H1 (cell line): ENCODE data around the gene HK2. TPM values are rescaled to one million over a fixed set of nuclear protein-coding genes. Genes with fewer than 3 reads are reported as not detected.

Experiments
- CTCF ChIA-PET: fragments of 300-600 bp; sonication (Branson Sonifier 250); formaldehyde crosslinking; loops from one replicate; lab custom pipeline; 2021; ENCODE audit not compliant: partially characterized antibody; lab: Charles Lee
- POLR2A ChIA-PET: fragments of 300-600 bp; sonication (Branson Sonifier 250); formaldehyde crosslinking; loops from one replicate; lab custom pipeline; 2021; ENCODE audit warnings: inconsistent platforms; ENCODE audit not compliant: partially characterized antibody; lab: Charles Lee
- DNase-seq, 2 experiments: peaks; one replicate each; pipeline versions ENCODE4 v3.0.0 to v3.0.0-alpha.2; 2010 to 2022; ENCODE audit warnings: low spot score in 2 of 2, low read depth in 1 of 2, mixed read lengths in 1 of 2
- FAIRE-seq: peaks from 2 replicates; lab custom pipeline; 2011; peaks lifted over from hg19 to GRCh38; lab: Jason Lieb, UNC
- H2AFZ ChIP-seq: 2 replicates; pipeline ENCODE4 v1.8.1; 2012; ENCODE audit warnings: low read length, inconsistent platforms
- H2AK5ac ChIP-seq: 2 replicates; pipeline ENCODE4 v1.6.1; 2013; ENCODE audit warnings: low read depth, low read length
- H2BK120ac ChIP-seq: replicated peaks from 2 replicates; pipeline ENCODE3; 2013; ENCODE audit warnings: low read depth, low read length, inconsistent platforms
- H2BK12ac ChIP-seq: 2 replicates; pipeline ENCODE4 v1.6.1; 2013; ENCODE audit warnings: low read depth, low read length
- H2BK15ac ChIP-seq: 2 replicates; pipeline ENCODE4 v1.6.1; 2013; ENCODE audit warnings: low read length
- H2BK20ac ChIP-seq: 2 replicates; pipeline ENCODE4 v1.6.1; 2013; ENCODE audit warnings: low read length
- H2BK5ac ChIP-seq: 2 replicates; pipeline ENCODE4 v1.6.1; 2013; ENCODE audit warnings: low read depth, low read length
- H3K14ac ChIP-seq: 2 replicates; pipeline ENCODE4 v1.6.1; 2013; ENCODE audit warnings: inconsistent platforms; ENCODE audit not compliant: insufficient read length
- H3K18ac ChIP-seq: 2 replicates; pipeline ENCODE4 v1.6.1; 2013; ENCODE audit warnings: low read length; ENCODE audit errors: extremely low read depth
- H3K23ac ChIP-seq: 2 replicates; pipeline ENCODE4 v1.6.1; 2013; ENCODE audit warnings: inconsistent platforms; ENCODE audit not compliant: insufficient read length
- H3K23me2 ChIP-seq: 2 replicates; pipeline ENCODE4 v1.6.1; 2013; ENCODE audit warnings: low read depth, low read length
- H3K27ac ChIP-seq: 2 replicates; pipeline ENCODE4 v1.6.1; 2011; ENCODE audit warnings: low read depth, low read length, inconsistent platforms
- H3K27me3 ChIP-seq, 4 experiments: replicated peaks in 1 of 4; 1 replicate in 1 of 4; 2 replicates in 3 of 4; pipeline versions ENCODE4 v1.6.1 to v1.8.1; 2011 to 2013; ENCODE audit warnings: low read length in 3 of 4, mild to moderate bottlenecking in 3 of 4, inconsistent platforms in 2 of 4, mixed read lengths in 2 of 4, moderate library complexity in 1 of 4; ENCODE audit not compliant: control insufficient read depth in 3 of 4, insufficient read depth in 3 of 4; ENCODE audit errors: extremely low read depth in 1 of 4
- H3K36me3 ChIP-seq, 4 experiments: 2 replicates each; pipeline versions ENCODE4 v1.6.1 to v1.8.1; 2011 to 2013; ENCODE audit warnings: mild to moderate bottlenecking in 4 of 4, low read length in 3 of 4, moderate library complexity in 2 of 4, control low read depth in 1 of 4, inconsistent platforms in 1 of 4; ENCODE audit not compliant: insufficient read depth in 4 of 4, control insufficient read depth in 2 of 4
- H3K4ac ChIP-seq: replicated peaks from 2 replicates; pipeline ENCODE3; 2013; ENCODE audit warnings: low read length, low read depth, mixed read lengths, inconsistent platforms; ENCODE audit not compliant: insufficient read length
- H3K4me1 ChIP-seq, 4 experiments: replicated peaks in 1 of 4; 1 replicate in 1 of 4; 2 replicates in 3 of 4; pipeline versions ENCODE4 v1.6.1 to v1.8.1; 2011 to 2013; ENCODE audit warnings: low read length in 3 of 4, inconsistent platforms in 2 of 4, mixed read lengths in 1 of 4; ENCODE audit not compliant: insufficient read depth in 4 of 4, control insufficient read depth in 3 of 4
- H3K4me2 ChIP-seq, 2 experiments: 2 replicates each; pipeline versions ENCODE4 v1.6.1 to v1.8.1; 2011 to 2013; ENCODE audit warnings: low read depth in 2 of 2, low read length in 2 of 2, control low read depth in 1 of 2, inconsistent platforms in 1 of 2, mild to moderate bottlenecking in 1 of 2; ENCODE audit not compliant: insufficient read depth in 1 of 2
- H3K4me3 ChIP-seq, 4 experiments: fragments of 200-600, 300-600 bp in 1 of 4; sonication (generic), shearing (Covaris generic), sonication (Bioruptor Twin) in 1 of 4; 2 replicates each; pipeline versions ENCODE4 v1.5.1 to v1.8.1; 2011 to 2016; ENCODE audit warnings: low read length in 4 of 4, low read depth in 3 of 4, control low read depth in 2 of 4, inconsistent platforms in 2 of 4, mild to moderate bottlenecking in 2 of 4, mixed read lengths in 1 of 4, moderate library complexity in 1 of 4; ENCODE audit not compliant: insufficient read depth in 2 of 4; ENCODE audit errors: extremely low read depth in 1 of 4
- H3K56ac ChIP-seq: replicated peaks from 2 replicates; pipeline ENCODE3; 2013; ENCODE audit warnings: low read depth, mild to moderate bottlenecking, mixed read lengths, low read length, inconsistent platforms; ENCODE audit not compliant: insufficient read length
- H3K79me1 ChIP-seq: 2 replicates; pipeline ENCODE4 v1.6.1; 2013; ENCODE audit warnings: low read depth, low read length, control low read depth
- H3K79me2 ChIP-seq, 2 experiments: 2 replicates each; pipeline versions ENCODE4 v1.6.1 to v1.8.1; 2012 to 2013; ENCODE audit warnings: low read length in 2 of 2, mild to moderate bottlenecking in 2 of 2, inconsistent platforms in 1 of 2; ENCODE audit not compliant: insufficient read depth in 2 of 2, control insufficient read depth in 1 of 2
- H3K9ac ChIP-seq, 4 experiments: replicated peaks in 1 of 4; 1 replicate in 1 of 4; 2 replicates in 3 of 4; pipeline versions ENCODE4 v1.6.1 to v1.8.1; 2011 to 2013; ENCODE audit warnings: low read depth in 3 of 4, low read length in 3 of 4, control low read depth in 2 of 4, mild to moderate bottlenecking in 2 of 4, moderate library complexity in 2 of 4, inconsistent platforms in 1 of 4; ENCODE audit errors: extremely low read depth in 1 of 4
- H3K9me3 ChIP-seq, 2 experiments: 2 replicates each; pipeline versions ENCODE4 v1.6.1 to v1.8.1; 2012 to 2013; ENCODE audit warnings: mild to moderate bottlenecking in 2 of 2, moderate library complexity in 2 of 2, control low read depth in 1 of 2, inconsistent platforms in 1 of 2, low read depth in 1 of 2, low read length in 1 of 2, mixed read lengths in 1 of 2; ENCODE audit not compliant: insufficient read depth in 2 of 2
- H4K20me1 ChIP-seq, 2 experiments: replicated peaks in 1 of 2; 2 replicates each; pipeline versions ENCODE3 to v1.8.1; 2011 to 2013; ENCODE audit warnings: inconsistent platforms in 2 of 2, low read length in 2 of 2, mild to moderate bottlenecking in 1 of 2; ENCODE audit not compliant: insufficient read depth in 2 of 2, control insufficient read depth in 1 of 2
- H4K5ac ChIP-seq: 2 replicates; pipeline ENCODE4 v1.6.1; 2013; ENCODE audit warnings: low read length, low read depth, mixed read lengths, inconsistent platforms; ENCODE audit not compliant: insufficient read length
- H4K8ac ChIP-seq: 2 replicates; pipeline ENCODE4 v1.8.0; 2013; ENCODE audit warnings: mild to moderate bottlenecking, moderate library complexity, low read length, inconsistent platforms; ENCODE audit not compliant: insufficient read depth; ENCODE audit errors: extremely low read depth
- H4K91ac ChIP-seq: replicated peaks from 2 replicates; pipeline ENCODE3; 2013; ENCODE audit warnings: low read length, mixed read lengths, inconsistent platforms; ENCODE audit not compliant: insufficient read length
- BCL11A ChIP-seq, 2 experiments: IDR thresholded peaks; one replicate each; pipeline ENCODE4 v1.6.1; 2011; ENCODE audit warnings: low read depth in 2 of 2, low read length in 2 of 2, mild to moderate bottlenecking in 2 of 2
- CBX5 ChIP-seq: fragments of 300-800, 300-1000 bp; sonication (generic); IDR thresholded peaks from 2 replicates; pipeline ENCODE4 v1.7.1; 2016; ENCODE audit warnings: antibody characterized with exemption, low read length, low read depth
- CREB1 ChIP-seq: IDR thresholded peaks from 2 replicates; pipeline ENCODE4 v1.6.1; 2012; ENCODE audit warnings: inconsistent platforms
- FOSL1 ChIP-seq: IDR thresholded peaks from 2 replicates; pipeline ENCODE4 v1.6.1; 2011; ENCODE audit warnings: mild to moderate bottlenecking, low read depth, low read length, moderate library complexity; ENCODE audit not compliant: insufficient read depth
- PHF8 ChIP-seq: fragments of 200-600 bp; sonication (generic); conservative IDR thresholded peaks from 2 replicates; pipeline ENCODE4 v1.7.1; 2012; ENCODE audit warnings: low read depth, mild to moderate bottlenecking, inconsistent platforms, low read length, moderate library complexity
- SP4 ChIP-seq: IDR thresholded peaks from 2 replicates; pipeline ENCODE4 v1.6.1; 2012; ENCODE audit warnings: low read length, inconsistent platforms
- TAF1 ChIP-seq: IDR thresholded peaks from 2 replicates; pipeline ENCODE4 v1.6.1; 2011; ENCODE audit warnings: mild to moderate bottlenecking, low read depth, low read length
- WGBS, 2 experiments: shearing (Covaris generic) in 1 of 2; methylation state at CpG; one replicate each; pipeline versions ENCODE4 v1.1.6 to v1.1.7; 2013 to 2015; ENCODE audit warnings: low lambda C conversion rate in 2 of 2, mixed read lengths in 2 of 2, inconsistent platforms in 1 of 2, low coverage in 1 of 2, missing lambda C conversion rate in 1 of 2; ENCODE audit not compliant: insufficient replicate concordance in 2 of 2, insufficient coverage in 1 of 2, insufficient read length in 1 of 2; ENCODE audit errors: extremely low coverage in 1 of 2, missing lambda C conversion rate in 1 of 2; 5-methylcytosine and 5-hydroxymethylcytosine counted together
- polyA plus RNA-seq, 7 experiments: library from polyadenylated mRNA; depleted of rRNA in 3 of 7; stranded (reverse) in 5 of 7; unstranded in 2 of 7; fragments of >200 nt in 5 of 7; fragments of 200-250 nt in 2 of 7; gene quantifications; 1 replicate in 5 of 7; 2 replicates in 1 of 7; 4 replicates in 1 of 7; pipeline versions ENCODE4 v1.2.1 to v1.2.3, GENCODE V29; 2011 to 2013; ENCODE audit warnings: missing spikeins in 2 of 7, mixed read lengths in 2 of 7
- total RNA-seq: library from RNA; stranded (reverse); fragmentation: NEBNext Ultra II Directional; extraction: Animal tissue kit (Norgen Biotek cat#: 25700); gene quantifications from 2 replicates; pipeline ENCODE4 v1.2.1, GENCODE V29; 2021

The HK2 gene
- total and polyA plus RNA-seq, 2 of the 8 experiments (the other 6 are each of a cell fraction or from before 2014, with no cell fraction given), result 22.1 to 61.9 TPM

DNA sequence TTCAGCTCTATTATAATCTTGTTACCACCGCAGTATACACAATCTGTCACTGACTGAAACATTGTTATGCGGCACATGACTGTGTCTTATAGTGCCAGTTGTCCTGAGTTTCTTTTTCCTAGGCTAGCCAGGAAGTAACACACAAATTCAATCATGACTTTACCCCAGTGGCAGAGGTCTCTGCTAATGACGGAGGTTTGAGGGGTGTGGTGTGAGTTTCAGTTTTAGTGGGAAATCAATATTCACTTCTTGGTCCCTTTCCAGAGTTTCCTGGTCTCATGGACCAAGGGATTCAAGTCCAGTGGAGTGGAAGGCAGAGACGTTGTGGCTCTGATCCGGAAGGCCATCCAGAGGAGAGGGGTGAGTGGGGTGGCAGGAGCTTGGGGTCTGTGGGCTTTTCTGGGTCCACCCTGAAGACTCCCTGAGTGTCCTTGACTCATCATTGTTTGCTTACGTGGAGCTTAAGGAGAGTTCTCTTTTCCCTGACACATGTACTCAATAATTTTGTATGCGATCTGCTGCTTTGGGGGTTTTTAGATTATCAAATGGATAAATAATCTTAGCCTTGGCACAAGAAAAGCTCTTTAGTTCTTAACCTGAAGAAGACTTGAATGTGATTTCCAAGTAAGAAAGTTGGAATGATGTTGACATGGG lies 39.2 kb downstream of the HK2 start:
- Histone ChIP-seq H2BK20ac (no peak overlapping the region), H2BK120ac (no peak overlapping the region), H2BK15ac (no peak overlapping the region), H3K9me3 (no peaks in the 10 kb centered on the region), H3K4ac (no peak overlapping the region), H3K27ac (no peak overlapping the region), H3K4me3 (no peak overlapping the region), H3K56ac (no peak overlapping the region), H2BK5ac (no peak overlapping the region), H3K36me3 (peaks cover 24 to 59% (median 50%) of the 10 kb centered on the region in 4 experiments), H4K20me1 (peaks cover 3 to 4% of the 10 kb centered on the region in 2 experiments), H4K5ac (no peak overlapping the region), H3K79me1 (peaks cover 2% of the 10 kb centered on the region; the same call in 1 of the 2 replicates), H3K79me2 (peaks cover 0 to 32% of the 10 kb centered on the region in 2 experiments; a peak in 2 of 4 replicates), H4K8ac (no peak overlapping the region), H3K9ac (no peak overlapping the region), H3K14ac (no peak overlapping the region), H3K23ac (no peak overlapping the region), H2AK5ac (no peak overlapping the region), H2AFZ (no peak overlapping the region), H3K23me2 (no peaks in the 10 kb centered on the region), H3K27me3 (no peaks in the 10 kb centered on the region), H2BK12ac (no peak overlapping the region), H4K91ac (no peak overlapping the region), H3K4me1 (peaks cover 0 to 3% (median 0%) of the 10 kb centered on the region in 4 experiments; a peak in 3 of 7 replicates), H3K18ac (no peak overlapping the region), H3K4me2 (no peak overlapping the region)
- no peak for FAIRE-seq
- WGBS, 2 experiments, result 92% methylated on average over 7 of the region's 7 CpGs; no CpG with 5 or more reads in 1 of the 2 experiments
- ChIA-PET CTCF (interaction anchor here (0.7 to 7.2 kb wide), 9 partner anchors 12 to 199 kb away, joined by 3 to 99 read pairs (median 3); partner anchors contain the start of gene HK2), POLR2A (interaction anchor here (0.8 kb wide), 1 partner anchor 38 kb away, joined by 3 read pairs; no protein-coding TSS in a partner anchor)
- DNase-seq, result no peak
- no peak for TF ChIP-seq SP4
- TF ChIP-seq CREB1, result no peak
- no peak for TF ChIP-seq FOSL1
- TF ChIP-seq BCL11A (IDR thresholded peaks at IDR 0.05; ENCODE audit: low read depth in 2 of 2, low read length in 2 of 2), result no peak
- TF ChIP-seq CBX5, result no peak
- TF ChIP-seq PHF8, result no peak
- TF ChIP-seq TAF1, result no peak
